ENCODE data around the gene TM9SF1.
"Not testable (repeated sequence)": the region's sequence is repeated elsewhere in the genome, so short reads cannot be mapped to it uniquely, and the experiment has no call there.

Gene TM9SF1

DNA sequence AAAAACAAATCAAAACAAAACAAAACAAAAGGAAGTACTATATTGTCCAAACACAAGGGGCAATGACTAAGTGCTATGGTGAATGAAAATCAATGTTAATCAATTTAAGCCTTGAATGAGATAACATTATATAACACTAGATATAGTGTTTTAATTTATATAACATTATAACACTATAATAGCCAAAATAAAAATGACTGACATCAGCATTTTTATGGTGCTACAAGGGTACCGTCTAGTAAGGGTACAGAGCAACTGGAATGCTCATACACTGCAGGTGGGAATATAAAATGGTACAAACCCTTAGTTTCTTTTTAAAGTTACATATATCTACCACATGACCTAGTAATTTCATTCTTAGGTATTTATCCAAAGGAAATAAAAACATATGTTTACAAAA lies 31.2 kb upstream of the TM9SF1 start:
- DNase-seq (ENCODE audit: low read depth in 2 of 2), result no peak

DNA sequence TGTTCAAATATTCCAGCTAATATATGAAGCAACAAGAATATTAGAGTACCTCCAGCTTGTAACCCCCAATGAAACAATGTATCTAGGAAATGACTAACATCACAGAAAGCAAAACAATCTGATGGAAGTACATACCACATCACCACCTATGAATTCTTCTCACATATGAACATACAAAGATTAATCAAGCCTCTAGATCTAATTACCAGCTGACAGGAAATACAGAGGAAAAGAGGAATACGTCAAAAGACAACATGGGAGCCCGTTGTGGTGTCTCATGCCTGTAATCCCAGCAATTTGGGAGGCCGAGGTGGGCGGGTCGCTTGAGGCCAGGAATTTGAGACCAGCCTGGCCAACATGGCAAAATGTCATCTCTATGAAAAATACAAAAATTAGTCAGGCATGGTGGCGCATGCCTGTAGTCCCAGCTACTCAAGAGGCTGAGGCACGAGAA lies 29.4 kb upstream of the TM9SF1 start:
- no peak for DNase-seq (ENCODE audit: low read depth in 2 of 2)

DNA sequence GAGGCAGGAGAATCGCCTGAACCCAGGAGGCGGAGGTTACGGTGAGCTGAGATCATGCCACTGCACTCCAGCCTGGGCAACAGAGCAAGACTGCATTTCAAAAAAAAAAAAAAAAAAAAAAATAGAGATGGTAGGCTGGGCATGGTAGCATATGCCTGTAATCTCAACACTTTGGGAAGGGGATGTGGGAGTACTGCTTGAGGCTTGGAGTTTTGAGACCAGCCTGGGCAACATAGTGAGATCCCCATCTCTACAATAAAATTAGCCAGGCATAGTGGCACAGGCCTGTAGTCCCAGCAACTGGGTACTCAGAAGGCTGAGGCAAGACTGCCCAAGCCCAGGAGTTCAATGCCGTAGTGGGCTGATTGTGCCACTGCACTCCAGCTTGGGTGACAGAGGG lies 27.7 kb upstream of the TM9SF1 start:
- DNase-seq (ENCODE audit: low read depth in 2 of 2), result not testable (repeated sequence)

DNA sequence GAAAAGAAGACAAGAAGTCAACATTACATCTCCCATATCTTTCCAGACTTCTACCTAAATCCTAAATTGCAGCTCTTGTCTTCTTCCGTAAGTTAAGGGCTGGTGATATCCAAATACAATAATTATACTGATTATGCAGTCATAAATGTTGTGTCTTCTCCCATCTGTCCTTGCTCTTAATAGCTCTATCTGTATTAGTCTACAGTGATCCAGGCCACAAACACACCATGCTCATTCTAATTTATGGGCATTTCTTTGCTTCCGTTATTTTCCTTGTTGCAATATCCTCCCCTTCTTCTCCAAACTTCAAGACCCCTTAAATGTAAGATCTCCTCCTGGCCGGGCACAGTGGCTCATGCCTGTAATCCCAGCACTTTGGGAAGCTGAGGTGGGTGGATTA lies 24.3 kb upstream of the TM9SF1 start:
- no peak for DNase-seq (ENCODE audit: low read depth in 2 of 2)

DNA sequence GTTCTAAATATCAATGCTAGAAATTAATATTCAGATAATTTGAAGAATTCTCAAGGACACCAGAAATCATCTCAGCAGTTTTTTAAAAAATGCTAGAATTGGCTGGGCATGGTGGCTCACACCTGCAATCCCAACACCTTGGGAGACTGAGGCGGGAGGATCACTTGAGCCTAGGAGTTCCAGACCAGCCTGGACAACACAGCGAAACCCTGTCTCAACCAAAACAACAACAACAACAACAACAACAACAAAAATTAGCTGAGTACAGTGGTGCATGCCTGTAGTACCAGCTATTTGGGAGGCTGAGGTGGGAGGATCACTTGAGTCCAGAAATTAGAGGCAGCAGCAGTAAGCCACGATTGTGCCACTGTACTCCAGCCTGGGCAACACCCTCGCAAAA lies 23.8 kb upstream of the TM9SF1 start:
- DNase-seq (ENCODE audit: low read depth in 2 of 2), result no peak

DNA sequence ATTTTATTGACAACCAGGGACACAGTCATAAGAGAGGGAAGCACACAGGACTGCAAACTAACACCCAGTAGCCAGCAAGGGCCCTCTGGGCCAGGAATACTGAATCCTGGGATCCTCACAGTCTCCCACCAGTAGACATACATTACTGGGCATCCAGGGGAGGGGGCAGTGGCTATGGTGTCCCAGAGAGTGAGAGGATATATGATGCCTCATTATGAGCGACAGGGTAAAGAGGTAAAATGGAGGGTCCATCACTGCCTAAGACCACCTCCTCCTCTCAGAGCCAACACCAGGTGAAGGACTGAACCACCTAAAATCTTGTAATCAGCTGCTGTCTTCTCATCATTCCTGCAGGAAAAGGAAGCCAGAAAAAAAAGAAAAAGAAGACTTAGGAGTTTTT lies 21.6 kb upstream of the TM9SF1 start:
- not testable (repeated sequence) for DNase-seq (ENCODE audit: low read depth in 2 of 2)

DNA sequence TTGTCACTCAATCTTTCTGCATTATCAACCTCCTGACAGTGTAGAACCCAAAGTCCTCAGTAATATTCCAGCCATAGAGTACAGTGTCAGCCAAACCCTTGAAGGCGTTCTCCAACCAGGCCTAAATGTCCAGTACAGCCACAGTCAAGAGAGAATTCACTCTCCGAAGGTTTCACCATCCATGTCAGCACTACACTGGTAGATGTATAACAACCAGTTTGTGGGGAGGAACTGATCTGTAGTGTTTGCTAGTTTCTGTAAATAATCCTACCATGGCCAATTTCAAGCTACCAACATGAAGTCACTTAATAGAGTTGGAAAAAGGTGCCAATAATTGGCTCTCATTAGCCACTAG lies 21.1 kb upstream of the TM9SF1 start:
- no peak for DNase-seq (ENCODE audit: low read depth in 2 of 2)

DNA sequence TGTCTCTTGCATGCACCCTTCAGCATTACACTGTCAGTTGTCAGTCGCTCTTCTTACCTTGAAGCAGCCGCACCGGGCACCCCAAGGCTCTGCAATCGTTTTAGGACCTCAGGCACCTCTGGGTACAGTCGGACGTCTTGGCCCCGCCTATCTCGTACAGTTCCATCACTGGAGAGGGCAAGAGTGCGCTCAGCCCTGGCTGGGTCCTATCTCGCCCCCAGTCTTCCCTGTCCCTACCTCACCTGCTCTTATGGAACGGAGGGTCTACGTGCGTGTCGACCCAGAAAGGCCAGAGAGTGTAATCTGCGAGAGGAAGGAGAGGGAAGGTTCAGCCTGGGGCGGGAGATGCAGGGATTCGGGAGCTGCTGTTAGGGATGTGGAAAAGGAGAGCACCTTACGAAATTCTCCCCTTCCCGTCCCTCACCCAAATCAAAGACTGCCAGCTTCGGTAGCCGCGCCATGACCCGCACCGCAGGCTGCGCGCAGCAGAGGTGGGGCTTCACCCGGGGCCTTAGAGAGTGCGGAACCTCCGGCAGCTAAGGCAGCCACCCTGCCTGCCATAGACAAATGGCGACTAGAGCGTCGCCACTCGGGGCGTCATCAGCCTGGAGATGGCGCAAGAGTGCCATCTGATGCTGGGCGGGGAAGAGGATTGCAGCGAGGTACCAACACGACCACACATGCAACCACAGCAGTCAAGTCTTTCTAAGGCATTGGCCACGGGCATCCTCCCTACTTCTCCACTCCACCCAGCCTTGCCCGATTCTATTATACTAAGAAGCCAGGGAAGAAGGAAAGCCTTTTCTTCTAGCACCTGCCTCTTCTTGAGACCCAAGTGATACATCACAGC lies 20.5 kb upstream of the TM9SF1 start, which contains the start of gene MDP1:
Gene MDP1 (minus strand): TSS at position 572 of the 850 bp plus-strand sequence. CDS start 111 bp downstream, at position 461.
- DNase-seq (ENCODE audit: low read depth in 2 of 2), result peak; percentile 68 to 77

DNA sequence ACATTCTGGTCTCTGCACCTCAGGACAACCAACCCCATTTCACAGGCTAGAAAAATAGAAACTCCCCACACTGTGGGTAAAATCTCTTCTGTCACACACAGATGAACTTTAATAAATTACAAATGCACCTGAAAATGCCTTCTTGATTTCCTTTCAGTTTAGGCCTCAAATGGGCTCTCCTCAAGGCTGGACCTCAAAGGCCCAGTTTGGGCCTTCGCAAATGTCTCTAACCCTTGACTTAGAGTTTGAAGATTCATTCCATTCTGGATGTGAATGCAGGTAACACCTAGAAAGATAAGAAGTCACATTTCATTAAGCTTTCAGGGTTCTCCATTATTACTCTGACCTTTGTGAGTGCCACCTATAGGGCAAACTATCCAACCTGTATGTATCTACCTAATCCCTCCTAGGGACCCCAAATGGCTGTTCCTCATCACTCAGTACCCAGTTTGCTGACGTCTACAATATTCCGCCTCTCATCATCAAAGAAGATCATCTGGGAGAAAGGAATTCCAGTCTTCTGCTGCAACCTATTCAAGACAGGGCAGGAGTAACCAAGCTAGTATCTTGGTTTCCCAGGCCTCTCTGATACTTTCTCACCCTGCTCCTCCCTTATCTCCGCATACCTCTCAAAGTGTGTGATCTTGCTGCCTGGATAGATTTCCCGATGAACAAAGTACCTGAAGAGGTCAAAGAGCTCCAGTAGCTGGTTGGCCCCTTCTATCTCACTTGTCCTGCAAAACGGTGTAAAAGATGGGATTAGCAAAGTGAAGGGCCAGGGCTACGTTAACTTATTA lies 18.8 kb upstream of the TM9SF1 start:
- no peak for DNase-seq (ENCODE audit: low read depth in 2 of 2)

DNA sequence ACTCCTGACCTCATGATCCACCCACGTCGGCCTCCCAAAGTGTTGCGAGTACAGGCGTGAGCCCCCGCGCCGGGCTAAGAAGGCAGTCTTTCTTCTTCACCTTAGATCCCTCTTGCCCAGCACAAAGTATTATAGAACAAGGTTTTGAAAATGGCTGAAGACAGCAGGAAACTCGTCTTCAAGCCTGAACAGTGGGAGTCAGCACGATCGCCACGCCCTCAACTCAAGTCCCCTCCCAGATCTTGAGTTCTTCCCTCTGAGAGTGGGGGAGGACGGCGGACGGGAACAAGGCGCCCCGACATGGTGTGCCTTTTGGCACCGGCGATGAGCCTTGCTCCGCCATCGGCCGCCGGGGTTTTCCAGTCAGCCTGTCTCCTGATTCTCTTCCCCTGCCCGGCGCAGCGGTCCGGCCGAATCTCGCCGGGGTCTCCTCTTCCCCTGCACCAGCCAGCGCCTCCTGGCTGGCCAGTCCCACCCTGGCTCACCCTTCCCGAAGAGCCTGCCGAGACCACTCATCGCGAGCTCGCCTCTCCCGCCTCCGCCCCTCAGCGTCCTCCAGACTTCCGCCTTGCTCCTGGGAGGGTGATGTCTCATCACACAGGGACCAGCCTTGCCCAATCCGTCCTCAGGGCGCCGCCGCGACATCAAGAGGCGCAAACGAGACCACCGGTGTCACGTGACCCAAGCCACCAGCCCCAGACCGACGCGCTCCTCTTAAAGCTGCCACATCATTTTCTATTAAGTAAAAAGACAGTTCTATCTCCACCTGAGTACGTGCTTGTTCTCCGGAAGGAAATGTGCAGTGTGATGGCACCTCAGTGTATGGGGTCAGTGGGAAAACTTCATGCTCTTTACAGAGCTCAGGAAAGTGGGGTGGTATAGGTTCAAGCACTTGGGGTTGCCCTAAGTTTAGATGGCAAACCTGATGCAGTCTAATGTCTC lies 18.0 kb upstream of the TM9SF1 start, which contains the start of gene CHMP4A:
Gene CHMP4A (minus strand): TSS at position 565 of the 942 bp plus-strand sequence. CDS start 49 bp downstream, at position 516.
- peak; percentile 92 to 95 for DNase-seq (ENCODE audit: low read depth in 2 of 2)

DNA sequence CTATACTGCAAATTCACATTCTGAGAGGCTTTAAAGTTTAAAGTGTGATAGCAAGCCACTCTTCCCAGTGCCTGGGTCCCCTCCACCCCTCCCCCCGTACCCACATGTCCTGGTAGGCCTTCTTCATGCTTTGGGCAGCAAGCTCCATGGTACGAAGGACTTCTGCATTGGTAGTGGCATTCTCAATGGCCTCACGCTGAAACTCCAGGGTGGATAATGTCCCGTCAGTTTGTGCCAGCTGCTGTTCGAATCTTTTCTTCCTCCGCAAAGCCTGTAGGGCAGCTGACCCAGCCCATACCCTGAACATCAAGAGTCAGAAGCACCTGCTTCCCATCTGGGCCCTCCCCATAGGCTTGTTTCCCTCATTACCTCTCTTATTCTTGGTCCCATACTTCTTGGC lies 16.1 kb upstream of the TM9SF1 start:
- DNase-seq (ENCODE audit: low read depth in 2 of 2), result no peak

DNA sequence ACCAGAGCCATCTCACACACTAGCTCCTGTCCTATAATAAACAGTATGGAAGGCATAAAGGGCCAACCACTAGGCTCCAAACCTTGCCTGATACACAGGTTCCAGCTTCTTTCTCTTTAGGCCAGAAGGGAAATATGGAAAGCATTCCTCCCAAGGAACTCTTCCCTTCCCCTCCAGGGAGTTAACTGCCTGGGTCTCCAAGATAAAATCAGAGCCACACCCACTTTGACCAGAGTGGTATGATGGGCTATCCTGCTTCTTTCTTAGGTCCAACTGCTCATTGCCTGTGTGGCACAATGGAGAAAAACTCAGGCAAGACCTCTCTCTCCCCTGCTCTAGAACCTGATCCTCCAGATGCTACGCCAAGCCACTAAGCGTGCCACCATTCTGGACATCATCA lies 12.4 kb upstream of the TM9SF1 start:
- DNase-seq (ENCODE audit: low read depth in 2 of 2), result no peak

DNA sequence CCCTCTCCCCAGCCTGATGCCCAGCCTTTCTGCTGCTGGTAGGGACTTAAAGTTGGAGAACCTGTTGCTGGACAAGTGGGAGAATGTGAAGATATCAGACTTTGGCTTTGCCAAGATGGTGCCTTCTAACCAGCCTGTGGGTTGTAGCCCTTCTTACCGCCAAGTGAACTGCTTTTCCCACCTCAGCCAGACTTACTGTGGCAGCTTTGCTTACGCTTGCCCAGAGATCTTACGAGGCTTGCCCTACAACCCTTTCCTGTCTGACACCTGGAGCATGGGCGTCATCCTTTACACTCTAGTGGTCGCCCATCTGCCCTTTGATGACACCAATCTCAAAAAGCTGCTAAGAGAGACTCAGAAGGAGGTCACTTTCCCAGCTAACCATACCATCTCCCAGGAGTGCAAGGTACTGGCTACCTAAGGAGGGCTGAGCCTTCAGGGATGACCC lies 11.9 kb upstream of the TM9SF1 start:
- no peak for DNase-seq (ENCODE audit: low read depth in 2 of 2)

DNA sequence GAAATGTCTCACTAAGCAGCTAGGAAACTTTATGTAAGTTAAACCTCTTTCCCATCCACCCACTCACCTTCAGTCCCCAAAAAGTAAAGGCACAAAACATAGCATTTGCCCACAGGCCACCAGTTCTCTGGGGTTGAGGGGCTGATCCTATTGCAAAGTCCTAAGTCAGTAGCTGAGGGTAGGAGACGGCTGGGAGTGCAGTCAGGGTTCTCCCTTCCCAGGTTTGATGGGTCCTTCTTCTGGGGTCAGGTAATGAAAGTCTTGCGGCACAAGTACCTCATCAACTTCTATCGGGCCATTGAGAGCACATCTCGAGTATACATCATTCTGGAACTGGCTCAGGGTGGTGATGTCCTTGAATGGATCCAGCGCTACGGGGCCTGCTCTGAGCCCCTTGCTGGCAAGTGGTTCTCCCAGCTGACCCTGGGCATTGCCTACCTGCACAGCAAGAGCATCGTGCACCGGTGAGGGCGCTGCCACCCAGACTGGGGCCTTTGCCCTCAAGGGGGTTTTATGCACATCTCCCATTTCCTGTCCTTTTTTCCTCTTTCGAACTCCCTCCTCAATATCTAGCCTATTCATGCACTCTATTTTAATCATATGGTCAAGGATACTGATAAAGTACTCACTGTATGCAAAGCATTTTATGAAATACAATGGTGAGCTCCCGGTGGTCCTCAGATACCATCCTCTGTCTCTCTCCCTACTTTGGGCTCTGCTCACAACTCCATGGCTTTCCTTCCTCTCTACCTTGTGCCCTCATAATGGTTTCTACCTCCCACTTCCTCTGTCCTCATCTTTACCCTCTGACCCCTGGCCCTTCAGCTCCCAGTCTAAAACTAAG lies 11.2 kb upstream of the TM9SF1 start:
- DNase-seq (ENCODE audit: low read depth in 2 of 2), result no peak

DNA sequence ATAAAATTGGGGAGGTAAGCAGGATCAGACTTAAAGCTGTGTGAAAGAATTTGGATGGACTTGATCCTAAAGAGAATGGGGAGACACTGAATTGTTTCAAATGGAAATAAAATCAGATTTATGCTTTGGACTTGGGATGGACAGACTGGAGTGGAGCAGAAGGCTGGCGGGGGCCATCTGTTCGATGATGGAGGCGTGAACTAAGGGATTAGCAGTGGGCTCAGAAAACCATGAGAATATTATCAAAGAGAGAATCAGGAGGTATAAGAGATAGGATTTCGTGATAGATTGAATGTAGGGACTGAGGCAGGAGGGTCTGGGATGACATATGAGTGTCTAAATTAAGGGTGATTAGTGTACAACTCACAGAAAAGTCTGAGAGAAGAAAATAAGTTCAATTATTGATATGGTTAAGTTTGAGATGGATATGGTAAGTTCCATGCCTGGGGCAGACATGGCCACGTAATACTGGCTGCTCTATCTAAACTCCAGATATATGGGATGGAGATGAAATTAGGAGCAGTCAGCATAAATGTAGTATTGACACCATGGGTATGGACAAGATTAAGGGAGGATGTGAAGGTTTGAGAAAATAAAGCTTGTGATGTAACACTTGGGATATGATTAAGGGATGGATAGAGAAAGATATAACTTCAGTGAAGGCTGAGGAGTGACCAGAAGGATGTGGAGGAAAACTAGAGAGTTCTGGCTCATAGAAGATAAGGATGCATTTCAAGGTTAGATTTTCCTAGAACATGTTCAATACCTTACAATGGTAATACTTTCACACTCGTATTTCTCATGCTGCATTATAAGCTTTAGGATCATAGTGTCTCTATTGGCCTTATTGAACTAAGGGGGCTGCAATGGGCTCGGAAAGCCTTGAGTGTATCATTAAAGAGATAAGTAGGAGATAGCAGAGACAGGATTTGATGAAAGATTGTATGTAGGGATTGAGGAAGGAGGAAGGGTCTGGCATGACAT lies 9.2 kb upstream of the TM9SF1 start:
- no peak for DNase-seq (ENCODE audit: low read depth in 2 of 2)

DNA sequence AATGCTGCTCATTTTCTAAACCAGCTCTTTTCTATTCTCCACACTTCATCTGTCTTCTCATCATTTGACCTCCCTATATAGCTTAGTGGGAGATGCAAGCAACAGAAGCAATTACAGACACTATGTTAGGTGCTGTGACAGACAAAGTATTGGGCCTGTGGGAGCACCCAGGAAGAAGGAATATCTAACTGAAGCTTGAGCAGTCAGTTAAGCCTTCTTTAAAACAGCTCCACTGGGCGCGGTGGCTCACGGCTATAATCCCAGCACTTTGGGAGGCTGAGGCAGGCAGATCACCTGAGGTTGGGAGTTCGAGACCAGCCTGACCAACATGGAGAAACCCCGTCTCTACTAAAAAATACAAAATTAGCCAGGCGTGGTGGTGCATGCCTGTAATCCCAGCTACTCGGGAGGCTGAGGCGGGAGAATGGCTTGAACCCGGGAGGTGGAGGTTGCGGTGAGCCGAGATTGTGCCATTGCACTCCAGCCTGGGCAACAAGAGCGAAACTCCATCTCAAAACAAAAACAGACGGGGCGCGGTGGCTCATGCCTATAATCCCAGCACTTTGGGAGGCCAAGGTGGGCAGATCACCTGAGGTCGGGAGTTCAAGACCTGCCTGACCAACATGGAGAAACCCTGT lies 8.1 kb upstream of the TM9SF1 start:
- not testable (repeated sequence) for DNase-seq (ENCODE audit: low read depth in 2 of 2)

DNA sequence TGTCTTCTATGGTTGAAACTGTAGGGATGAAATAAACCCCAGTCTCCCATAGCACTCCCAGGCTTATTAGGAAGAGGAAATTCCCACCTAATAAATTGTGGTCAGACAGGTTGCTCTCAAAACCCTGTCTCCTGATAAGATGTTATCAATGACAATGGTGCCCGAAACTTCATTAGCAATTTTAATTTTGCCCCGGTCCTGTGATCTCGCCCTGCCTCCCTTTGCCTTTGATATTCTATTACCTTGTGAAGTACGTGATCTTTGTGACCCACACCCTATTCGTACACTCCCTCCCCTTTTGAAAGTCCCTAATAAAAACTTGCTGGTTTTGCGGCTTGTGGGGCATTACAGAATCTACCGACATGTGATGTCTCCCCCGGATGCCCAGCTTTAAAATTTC lies 7.3 kb upstream of the TM9SF1 start:
- DNase-seq (ENCODE audit: low read depth in 2 of 2), result not testable (repeated sequence)

DNA sequence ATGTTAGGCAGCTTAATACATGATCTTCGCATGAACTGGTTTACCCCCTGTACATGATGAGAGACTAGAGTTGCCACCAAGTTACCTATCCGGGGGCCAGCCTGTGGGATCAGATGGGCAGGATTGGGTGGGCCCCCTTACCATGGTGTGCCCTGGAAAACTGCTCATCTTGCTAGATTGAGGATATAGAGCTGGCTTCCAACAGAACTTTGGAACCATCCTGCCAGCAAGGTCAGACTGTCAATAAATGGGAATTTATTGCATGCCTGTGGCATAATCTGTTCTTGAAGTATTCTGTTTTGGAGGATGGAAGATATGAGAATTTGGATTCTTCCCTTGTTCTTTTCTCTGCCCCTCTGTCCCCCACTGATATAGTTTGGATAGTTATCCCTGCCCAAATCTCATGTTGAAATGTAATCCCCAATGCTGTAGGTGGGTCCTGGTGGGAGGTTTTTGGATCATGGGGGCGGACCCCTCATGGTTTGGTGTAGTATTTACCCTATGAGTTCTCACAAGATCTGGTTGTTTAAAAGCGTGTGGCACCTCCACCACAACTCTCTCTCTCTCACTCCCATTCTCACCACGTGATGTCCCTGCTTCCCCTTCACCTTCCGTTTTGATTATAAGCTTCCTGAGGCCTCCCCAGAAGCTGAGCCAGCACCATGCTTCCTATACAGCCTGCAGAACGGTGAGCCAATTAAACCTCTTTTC lies 3.7 kb upstream of the TM9SF1 start:
- DNase-seq (ENCODE audit: low read depth in 2 of 2), result no peak
